ENCODE results near the gene MRNIP. TPM values are rescaled to one million over a fixed set of nuclear protein-coding genes. Genes with fewer than 3 reads are reported as not detected.

The MRNIP gene
- polyA plus RNA-seq, 2 of the 4 experiments (the other 2 are of a cell fraction), result 21.4 to 29.7 TPM

DNA sequence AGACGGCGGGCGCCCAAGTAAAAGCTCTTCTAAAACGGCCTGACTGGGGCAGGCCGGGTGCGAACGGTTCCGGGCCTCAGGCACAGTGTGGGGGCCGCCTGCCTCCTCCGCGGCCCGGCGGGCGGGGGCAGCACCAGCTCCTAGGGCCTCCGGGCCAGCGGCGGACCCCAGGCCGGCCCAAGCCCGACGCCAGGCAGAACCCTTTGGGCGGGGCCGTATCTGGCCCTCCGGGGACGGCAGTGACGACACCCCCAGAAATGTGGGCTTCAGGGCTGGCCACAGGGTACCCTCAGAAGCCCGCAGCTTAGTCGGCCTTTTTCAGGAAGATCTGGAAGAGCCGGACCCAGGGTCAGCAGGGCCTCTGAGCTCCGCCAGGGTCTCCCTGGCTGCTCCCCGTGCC is 60.9 kb downstream of the MRNIP start:
- H3K4me3 ChIP-seq, result no peak overlapping the region
- H3K9me3 ChIP-seq, result no peaks in the 10 kb centered on the region
- FAIRE-seq (no peak), ATAC-seq (no peak), DNase-seq (ENCODE audit: low read depth in 1 of 2, low spot score in 1 of 2) (no peak)
- POLR2A ChIA-PET, result interaction anchor here (0.9 kb wide), 1 partner anchor 67 kb away, joined by 3 read pairs; no protein-coding TSS in a partner anchor
- CTCF ChIA-PET, result interaction anchor here (0.8 to 5.9 kb wide), 11 partner anchors 9 to 330 kb away, joined by 3 to 68 read pairs (median 12); no protein-coding TSS in a partner anchor
- WGBS (ENCODE audit: missing lambda C conversion rate), result 98% methylated on average over 22 of the region's 30 CpGs
- TF ChIP-seq HOXA7 (CRISPR knock-in tag; IDR thresholded peaks at IDR 0.05), result no peak
- no peak for TF ChIP-seq FOSL2 (IDR thresholded peaks at IDR 0.05)
- no peak for TF ChIP-seq FOSL2 (CRISPR knock-in tag; IDR thresholded peaks at IDR 0.05)
- TF ChIP-seq EHF (CRISPR knock-in tag; IDR thresholded peaks at IDR 0.05), result no peak
- TF ChIP-seq MAX (IDR thresholded peaks at IDR 0.05), result no peak
- no peak for TF ChIP-seq CBX8 (IDR thresholded peaks at IDR 0.05)
- TF ChIP-seq ZNF302 (CRISPR knock-in tag; IDR thresholded peaks at IDR 0.05), result no peak
- no peak for TF ChIP-seq BHLHE40 (IDR thresholded peaks at IDR 0.05; ENCODE audit: low read depth, low read length)
- TF ChIP-seq MYC (IDR thresholded peaks at IDR 0.05; ENCODE audit: borderline replicate concordance, low read length), result no peak
- no peak for TF ChIP-seq POLR2A (IDR thresholded peaks at IDR 0.05; ENCODE audit: low read length)
- TF ChIP-seq MAFK (IDR thresholded peaks at IDR 0.05; ENCODE audit: partially characterized antibody), result no peak
- no peak for TF ChIP-seq HDAC2 (IDR thresholded peaks at IDR 0.05)
- TF ChIP-seq CEBPB (IDR thresholded peaks at IDR 0.05), result no peak
- TF ChIP-seq, protein P1, sequence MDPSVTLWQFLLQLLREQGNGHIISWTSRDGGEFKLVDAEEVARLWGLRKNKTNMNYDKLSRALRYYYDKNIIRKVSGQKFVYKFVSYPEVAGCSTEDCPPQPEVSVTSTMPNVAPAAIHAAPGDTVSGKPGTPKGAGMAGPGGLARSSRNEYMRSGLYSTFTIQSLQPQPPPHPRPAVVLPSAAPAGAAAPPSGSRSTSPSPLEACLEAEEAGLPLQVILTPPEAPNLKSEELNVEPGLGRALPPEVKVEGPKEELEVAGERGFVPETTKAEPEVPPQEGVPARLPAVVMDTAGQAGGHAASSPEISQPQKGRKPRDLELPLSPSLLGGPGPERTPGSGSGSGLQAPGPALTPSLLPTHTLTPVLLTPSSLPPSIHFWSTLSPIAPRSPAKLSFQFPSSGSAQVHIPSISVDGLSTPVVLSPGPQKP (IDR thresholded peaks at IDR 0.05; ENCODE audit: low read depth, low read length), result no peak
- no peak for TF ChIP-seq ZSCAN20 (CRISPR knock-in tag; IDR thresholded peaks at IDR 0.05)
- TF ChIP-seq PBX3 (IDR thresholded peaks at IDR 0.05), result no peak
- no peak for TF ChIP-seq KDM5A (IDR thresholded peaks at IDR 0.05)
- no peak for TF ChIP-seq ZC3H11A (IDR thresholded peaks at IDR 0.05)
- no peak overlapping the region for H3K27ac ChIP-seq
- no peak overlapping the region for H3K4me2 ChIP-seq
- H3K4me1 ChIP-seq, result peaks cover 23% of the 10 kb centered on the region

GRCh38 chr5:179796877-179797608 is 61.6 kb downstream of the MRNIP start:
- DNase-seq (ENCODE audit: low read depth in 1 of 2, low spot score in 1 of 2) (no peak), ATAC-seq (no peak), FAIRE-seq (no peak)
- peaks cover 16% of the 10 kb centered on the region; the same call in 2 of the 3 replicates for H3K4me1 ChIP-seq
- CTCF ChIA-PET, result interaction anchor here (0.7 to 5.9 kb wide), 16 partner anchors 10 to 181 kb away, joined by 3 to 68 read pairs (median 4); partner anchors contain the start of gene SQSTM1
- peak overlapping the region; percentile 90 for H3K4me2 ChIP-seq
- 87% methylated on average over 20 of the region's 21 CpGs for WGBS (ENCODE audit: missing lambda C conversion rate)
- peak overlapping the region; percentile 82 to 90; a peak in 4 of 6 replicates for H3K27ac ChIP-seq
- no peaks in the 10 kb centered on the region for H3K9me3 ChIP-seq
- POLR2A ChIA-PET, result interaction anchor here (0.9 kb wide), 1 partner anchor 66 kb away, joined by 3 read pairs; no protein-coding TSS in a partner anchor
- peak overlapping the region; percentile 59; the same call in 1 of the 3 replicates for H3K4me3 ChIP-seq
- no peak for TF ChIP-seq CBX8 (IDR thresholded peaks at IDR 0.05)
- no peak for TF ChIP-seq ZSCAN20 (CRISPR knock-in tag; IDR thresholded peaks at IDR 0.05)
- no peak for TF ChIP-seq CBX2 (IDR thresholded peaks at IDR 0.05; ENCODE audit: borderline replicate concordance, low read depth)
- TF ChIP-seq NFE2L2 (conservative IDR thresholded peaks at IDR 0.05; ENCODE audit: low read length), result no peak
- TF ChIP-seq CTCF (IDR thresholded peaks at IDR 0.05), result no peak
- no peak for TF ChIP-seq PBX3 (IDR thresholded peaks at IDR 0.05)
- no peak for TF ChIP-seq KDM5A (IDR thresholded peaks at IDR 0.05)
- TF ChIP-seq KDM1A (IDR thresholded peaks at IDR 0.05; ENCODE audit: low read depth), result no peak
- no peak for TF ChIP-seq MAZ (IDR thresholded peaks at IDR 0.05; ENCODE audit: borderline replicate concordance, low read depth, low read length)
- TF ChIP-seq NR3C1 (IDR thresholded peaks at IDR 0.05), result no peak
